B cell (primary cell): ENCODE data around the gene PDK2. TPM values are rescaled to one million over a fixed set of nuclear protein-coding genes. Genes with fewer than 3 reads are reported as not detected.

Experiments
- ATAC-seq: fragments of 200-7000 bp; cut with Tn5 transposase; one replicate; pipeline ENCODE4 v1.10.0; 2021; ENCODE audit warnings: low read depth, mild to moderate bottlenecking, moderate number of reproducible peaks, moderate library complexity
- CTCF ChIA-PET: fragments of 350-600 bp; sonication (Branson Sonifier 250); formaldehyde crosslinking; loops from one replicate; lab custom pipeline; 2021; ENCODE audit warnings: antibody characterized with exemption, inconsistent platforms; lab: Charles Lee
- POLR2A ChIA-PET: fragments of 350-600 bp; sonication (Branson Sonifier 250); formaldehyde crosslinking; loops from one replicate; lab custom pipeline; 2021; ENCODE audit warnings: antibody characterized with exemption; lab: Charles Lee
- DNase-seq: peaks from one replicate; pipeline ENCODE4 v3.0.0; 2013
- H2AFZ ChIP-seq: 2 replicates; pipeline ENCODE4 v1.6.1; 2012; ENCODE audit warnings: mild to moderate bottlenecking, low read depth, low read length; ENCODE audit not compliant: insufficient read depth, poor library complexity, severe bottlenecking
- H3K27ac ChIP-seq, 2 donors: 1 replicate in 1 of 2; 2 replicates in 1 of 2; pipeline ENCODE4 v1.5.1; 2012 to 2013; ENCODE audit warnings: low read length in 2 of 2, mild to moderate bottlenecking in 2 of 2, moderate library complexity in 1 of 2
- H3K27me3 ChIP-seq, 4 experiments: fragments of 200-600 bp in 1 of 4; sonication (generic) in 1 of 4; replicated peaks in 1 of 4; 1 replicate in 2 of 4; 2 replicates in 2 of 4; pipeline versions ENCODE4 v1.6.1 to v1.7.0; 2013 to 2016; ENCODE audit warnings: low read length in 3 of 4, mild to moderate bottlenecking in 2 of 4, mixed read lengths in 1 of 4, moderate library complexity in 1 of 4; ENCODE audit not compliant: insufficient read depth in 4 of 4, control insufficient read depth in 3 of 4; ENCODE audit errors: control extremely low read depth in 1 of 4
- H3K36me3 ChIP-seq, 2 experiments: replicated peaks in 1 of 2; 1 replicate in 1 of 2; 2 replicates in 1 of 2; pipeline versions ENCODE4 v1.6.1 to v1.7.1; 2013; ENCODE audit warnings: low read length in 1 of 2; ENCODE audit not compliant: insufficient read depth in 2 of 2, control insufficient read depth in 1 of 2; ENCODE audit errors: control extremely low read depth in 1 of 2, extremely low read depth in 1 of 2
- H3K4me1 ChIP-seq, 2 donors: fragments of 200-600 bp in 1 of 2; sonication (generic) in 1 of 2; 1 replicate in 1 of 2; 2 replicates in 1 of 2; pipeline versions ENCODE4 v1.5.1 to v1.6.1; 2013 to 2017; ENCODE audit warnings: low read length in 2 of 2; ENCODE audit not compliant: control insufficient read depth in 2 of 2, insufficient read depth in 2 of 2
- H3K4me2 ChIP-seq: replicated peaks from 2 replicates; pipeline ENCODE3; 2012; ENCODE audit warnings: mild to moderate bottlenecking, low read depth, low read length; ENCODE audit not compliant: poor library complexity, severe bottlenecking
- H3K4me3 ChIP-seq, 5 experiments: fragments of 200-600 bp in 1 of 5; sonication (generic) in 1 of 5; 1 replicate in 3 of 5; 2 replicates in 2 of 5; pipeline versions ENCODE4 v1.5.1 to v1.7.0; 2011 to 2016; ENCODE audit warnings: low read length in 4 of 5, mild to moderate bottlenecking in 4 of 5, low read depth in 2 of 5, control low read depth in 1 of 5, moderate library complexity in 1 of 5; ENCODE audit not compliant: insufficient read depth in 1 of 5; ENCODE audit errors: control extremely low read depth in 1 of 5, extremely low read depth in 1 of 5
- H3K79me2 ChIP-seq: fragments of 200-600 bp; sonication (generic); one replicate; pipeline ENCODE4 v1.6.0; 2016; ENCODE audit warnings: low read length; ENCODE audit not compliant: control insufficient read depth, insufficient read depth
- H3K9ac ChIP-seq: fragments of 200-600 bp; sonication (generic); 2 replicates; pipeline ENCODE4 v1.6.1; 2017; ENCODE audit warnings: mild to moderate bottlenecking, low read length, moderate library complexity
- H3K9me3 ChIP-seq, 3 donors: one replicate each; pipeline versions ENCODE4 v1.6.1 to v1.7.1; 2013; ENCODE audit warnings: low read length in 2 of 3; ENCODE audit not compliant: control insufficient read depth in 2 of 3, insufficient read depth in 1 of 3; ENCODE audit errors: control extremely low read depth in 1 of 3
- H4K20me1 ChIP-seq: 2 replicates; pipeline ENCODE4 v1.6.0; 2012; ENCODE audit warnings: mild to moderate bottlenecking, low read length; ENCODE audit not compliant: insufficient read depth, control insufficient read depth, poor library complexity, severe bottlenecking
- H3K27ac Mint-ChIP-seq: one replicate; pipeline ENCODE4 v1.8.0; 2021; ENCODE audit warnings: mixed read lengths
- H3K27me3 Mint-ChIP-seq: one replicate; pipeline ENCODE4 v1.8.0; 2021; ENCODE audit warnings: mixed read lengths
- H3K4me1 Mint-ChIP-seq: one replicate; pipeline ENCODE4 v1.8.0; 2021; ENCODE audit warnings: mixed read lengths
- H3K4me3 Mint-ChIP-seq: one replicate; pipeline ENCODE4 v1.8.0; 2021; ENCODE audit warnings: mixed read lengths
- H3K9me3 Mint-ChIP-seq: one replicate; pipeline ENCODE4 v1.8.0; 2022; ENCODE audit warnings: mixed read lengths; ENCODE audit not compliant: insufficient read depth
- EZH2 ChIP-seq: IDR thresholded peaks from 2 replicates; pipeline ENCODE4 v1.6.1; 2012; ENCODE audit warnings: borderline replicate concordance, low read depth, mild to moderate bottlenecking, moderate library complexity, low read length; ENCODE audit not compliant: insufficient read depth, poor library complexity, severe bottlenecking
- WGBS: methylation state at CpG from one replicate; pipeline ENCODE4 v1.1.5; 2013; ENCODE audit warnings: missing lambda C conversion rate; ENCODE audit not compliant: insufficient coverage; 5-methylcytosine and 5-hydroxymethylcytosine counted together
- intact Hi-C: fragments of 100-400 bp; cut with micrococcal nuclease; formaldehyde crosslinking; loops from one replicate; pipeline ENCODE4 v1.10.0; 2022
- polyA plus RNA-seq: library from polyadenylated mRNA; depleted of rRNA; stranded (reverse); fragments of >200 nt; gene quantifications from 2 replicates; pipeline ENCODE4 v1.2.3, GENCODE V29; 2012
- total RNA-seq, 2 donors: library from RNA; stranded (reverse); fragments of 120-200 nt in 1 of 2; gene quantifications; 1 replicate in 1 of 2; 2 replicates in 1 of 2; pipeline versions ENCODE4 v1.2.3 to v1.2.4, GENCODE V29; 2013 to 2022
- TF ChIP-seq, protein P1 (sequence below): fragments of 200-600 bp; IDR thresholded peaks from one replicate; pipeline ENCODE4 v1.8.0; 2022; ENCODE audit warnings: antibody characterized with exemption, mild to moderate bottlenecking

The PDK2 gene
- total and polyA plus RNA-seq, 2 donors (not counting 1 experiment from before 2014, with no cell fraction given) = 35.2 to 73.2 TPM

GRCh38 chr17:50091918-50092285 is 3.2 kb upstream of the PDK2 start:
- whole genome bisulfite sequencing = 60% methylated on average over 1 of the region's 2 CpGs

DNA sequence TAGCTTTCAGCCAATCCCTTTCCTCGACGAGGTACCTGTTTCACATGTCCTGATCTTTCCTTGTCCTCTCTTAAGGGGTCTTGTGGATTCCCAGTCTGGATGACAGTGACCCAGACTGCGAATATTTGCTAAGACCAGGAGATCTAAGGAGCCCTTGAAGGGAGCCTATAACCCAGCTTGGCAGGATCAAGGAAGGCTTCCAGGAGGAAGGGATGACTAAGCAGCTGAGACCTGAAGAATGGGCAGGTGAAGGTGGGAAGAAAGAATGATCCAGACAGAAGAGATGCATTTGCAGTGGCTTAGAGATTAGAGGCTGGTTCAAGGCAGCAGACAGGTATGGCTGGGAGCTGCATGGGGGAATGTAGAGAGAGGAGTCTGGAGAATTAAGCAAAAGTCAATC is 1.9 kb upstream of the PDK2 start:
- intact Hi-C loops = loop anchor here (10.0 kb wide), 1 partner anchor 282 kb away; the partner anchor contains the start of genes EME1 and MRPL27
- no peak overlapping the region for H3K4me3 Mint-ChIP-seq

More at GRCh38 chr17:50091918-50092285, 3.2 kb upstream of the PDK2 start:
- Histone ChIP-seq H3K9ac (no peak overlapping the region), H3K27ac (no peak overlapping the region), H3K27me3 (peaks cover 0 to 3% (median 0%) of the 10 kb centered on the region in 4 experiments), H3K4me3 (no peak overlapping the region), H2AFZ (no peak overlapping the region), H3K36me3 (no peaks in the 10 kb centered on the region), H4K20me1 (peaks cover 6% of the 10 kb centered on the region), H3K4me1 (peaks cover 8 to 19% of the 10 kb centered on the region in 2 donors), H3K9me3 (no peaks in the 10 kb centered on the region), H3K4me2 (no peak overlapping the region), H3K79me2 (peaks cover 13% of the 10 kb centered on the region)
- no peak overlapping the region for H3K4me3 Mint-ChIP-seq
- intact Hi-C loops = loop anchor here (10.0 kb wide), 1 partner anchor 283 kb away; the partner anchor contains the start of genes EME1 and MRPL27
- no peaks in the 10 kb centered on the region for H3K9me3 Mint-ChIP-seq
- POLR2A ChIA-PET = no interaction called here
- TF ChIP-seq EZH2 = no peak
- TF ChIP-seq, protein P1, sequence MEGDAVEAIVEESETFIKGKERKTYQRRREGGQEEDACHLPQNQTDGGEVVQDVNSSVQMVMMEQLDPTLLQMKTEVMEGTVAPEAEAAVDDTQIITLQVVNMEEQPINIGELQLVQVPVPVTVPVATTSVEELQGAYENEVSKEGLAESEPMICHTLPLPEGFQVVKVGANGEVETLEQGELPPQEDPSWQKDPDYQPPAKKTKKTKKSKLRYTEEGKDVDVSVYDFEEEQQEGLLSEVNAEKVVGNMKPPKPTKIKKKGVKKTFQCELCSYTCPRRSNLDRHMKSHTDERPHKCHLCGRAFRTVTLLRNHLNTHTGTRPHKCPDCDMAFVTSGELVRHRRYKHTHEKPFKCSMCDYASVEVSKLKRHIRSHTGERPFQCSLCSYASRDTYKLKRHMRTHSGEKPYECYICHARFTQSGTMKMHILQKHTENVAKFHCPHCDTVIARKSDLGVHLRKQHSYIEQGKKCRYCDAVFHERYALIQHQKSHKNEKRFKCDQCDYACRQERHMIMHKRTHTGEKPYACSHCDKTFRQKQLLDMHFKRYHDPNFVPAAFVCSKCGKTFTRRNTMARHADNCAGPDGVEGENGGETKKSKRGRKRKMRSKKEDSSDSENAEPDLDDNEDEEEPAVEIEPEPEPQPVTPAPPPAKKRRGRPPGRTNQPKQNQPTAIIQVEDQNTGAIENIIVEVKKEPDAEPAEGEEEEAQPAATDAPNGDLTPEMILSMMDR = no peak
- ATAC-seq (no peak), DNase-seq (no peak)
- peaks cover 25% of the 10 kb centered on the region for H3K4me1 Mint-ChIP-seq
- CTCF ChIA-PET = interaction anchor here (0.9 to 4.2 kb wide), 11 partner anchors 12 to 211 kb away, joined by 3 to 47 read pairs (median 5); partner anchors contain the start of gene PPP1R9B
- H3K27ac Mint-ChIP-seq = peak overlapping the region; percentile 26
- H3K27me3 Mint-ChIP-seq = no peaks in the 10 kb centered on the region

More for the DNA sequence above, 1.9 kb upstream of the PDK2 start:
- Mint-ChIP-seq H3K27me3 (no peaks in the 10 kb centered on the region), H3K9me3 (no peaks in the 10 kb centered on the region), H3K27ac (peak overlapping the region; percentile 10), H3K4me1 (peaks cover 25% of the 10 kb centered on the region)
- ChIA-PET CTCF (interaction anchor here (0.7 to 4.2 kb wide), 25 partner anchors 9 to 240 kb away, joined by 3 to 47 read pairs (median 8); partner anchors contain the start of genes ITGA3 and PPP1R9B), POLR2A (interaction anchor here (0.7 kb wide), 1 partner anchor 277 kb away, joined by 5 read pairs; no protein-coding TSS in a partner anchor)
- 96% methylated on average over 3 of the region's 3 CpGs for WGBS
- Histone ChIP-seq H4K20me1 (peaks cover 6% of the 10 kb centered on the region), H3K4me3 (no peak overlapping the region), H3K4me2 (no peak overlapping the region), H3K27ac (no peak overlapping the region), H2AFZ (no peak overlapping the region), H3K9ac (no peak overlapping the region), H3K27me3 (peaks cover 0 to 3% (median 0%) of the 10 kb centered on the region in 4 experiments), H3K4me1 (peaks cover 8 to 20% of the 10 kb centered on the region in 2 donors), H3K36me3 (peaks cover 0 to 8% of the 10 kb centered on the region in 2 experiments), H3K79me2 (peaks cover 13% of the 10 kb centered on the region), H3K9me3 (no peaks in the 10 kb centered on the region)
- no peak for DNase-seq
- no peak for ATAC-seq
- TF ChIP-seq EZH2 = no peak
- TF ChIP-seq, protein P1 = no peak
